HEK293 (cell line): ENCODE measurements around the gene RABIF.

Experiments
- CTCF ChIA-PET: fragments of 350-600 bp; formaldehyde crosslinking; extraction: SDS; loops from one replicate; lab custom pipeline; 2021; ENCODE audit warnings: antibody characterized with exemption; lab: Yijun Ruan, JAX
- POLR2A ChIA-PET: fragments of 300-600 bp; formaldehyde crosslinking; extraction: SDS; loops from one replicate; lab custom pipeline; 2020; ENCODE audit warnings: antibody characterized with exemption, inconsistent platforms; lab: Yijun Ruan, JAX
- H3K27ac ChIP-seq: fragments of 200-500 bp; sonication (Bioruptor generic); 2 replicates; pipeline ENCODE4 v1.5.1; 2014; ENCODE audit warnings: low read depth, low read length, control low read depth, inconsistent platforms; ENCODE audit errors: extremely low read depth
- H3K36me3 ChIP-seq, 2 experiments: fragments of 200-500 bp in 1 of 2; sonication (Bioruptor generic) in 1 of 2; 1 replicate in 1 of 2; 2 replicates in 1 of 2; pipeline ENCODE4 v1.5.1; 2014 to 2017; ENCODE audit warnings: inconsistent platforms in 2 of 2, low read length in 2 of 2; ENCODE audit not compliant: control insufficient read depth in 2 of 2, insufficient read depth in 1 of 2
- H3K4me1 ChIP-seq: fragments of 200-500 bp; sonication (Bioruptor generic); 2 replicates; pipeline ENCODE4 v1.5.1; 2014; ENCODE audit warnings: mild to moderate bottlenecking, low read length, inconsistent platforms; ENCODE audit not compliant: control insufficient read depth, insufficient read depth
- H3K4me3 ChIP-seq: 2 replicates; pipeline ENCODE4 v1.5.1; 2011; ENCODE audit warnings: low read depth, mild to moderate bottlenecking, control low read depth, low read length, moderate library complexity
- H3K9me3 ChIP-seq: fragments of 200-500 bp; sonication (Bioruptor generic); 2 replicates; pipeline ENCODE4 v1.5.1; 2014; ENCODE audit warnings: low read depth, low read length, inconsistent platforms; ENCODE audit not compliant: control insufficient read depth, insufficient read depth
- HOXC10 ChIP-seq: sonication (generic); formaldehyde crosslinking; IDR thresholded peaks from 2 replicates; pipeline ENCODE4 v1.8.1; 2023; ENCODE audit warnings: mild to moderate bottlenecking, missing genetic modification reagents
- KLF1 ChIP-seq: fragments of 450-650 bp; formaldehyde crosslinking; IDR thresholded peaks from 2 replicates; pipeline ENCODE4 v1.5.1; 2016; ENCODE audit warnings: missing biosample characterization, missing genetic modification characterization
- PBX3 ChIP-seq: sonication (generic); formaldehyde crosslinking; IDR thresholded peaks from 2 replicates; pipeline ENCODE4 v1.8.1; 2022; ENCODE audit warnings: mild to moderate bottlenecking, moderate library complexity, missing genetic modification reagents
- REPIN1 ChIP-seq: fragments of 450-650 bp; formaldehyde crosslinking; IDR thresholded peaks from 2 replicates; pipeline ENCODE4 v1.5.1; 2017; ENCODE audit warnings: missing biosample characterization, missing genetic modification characterization, low read depth
- REST ChIP-seq: fragments of 450-650 bp; formaldehyde crosslinking; IDR thresholded peaks from 2 replicates; pipeline ENCODE4 v1.5.1; 2016; ENCODE audit warnings: missing biosample characterization, missing genetic modification characterization
- ZBTB11 ChIP-seq: fragments of 450-650 bp; formaldehyde crosslinking; conservative IDR thresholded peaks from 2 replicates; pipeline ENCODE4 v1.5.1; 2016; ENCODE audit warnings: low read depth, missing biosample characterization, missing genetic modification characterization
- ZFP37 ChIP-seq: fragments of 450-650 bp; formaldehyde crosslinking; IDR thresholded peaks from 2 replicates; pipeline ENCODE4 v1.5.1; 2016; ENCODE audit warnings: missing biosample characterization, missing genetic modification characterization
- ZFP69B ChIP-seq: fragments of 450-650 bp; formaldehyde crosslinking; IDR thresholded peaks from 2 replicates; pipeline ENCODE4 v1.5.1; 2016; ENCODE audit warnings: missing biosample characterization, missing genetic modification characterization
- ZNF121 ChIP-seq: fragments of 450-650 bp; formaldehyde crosslinking; IDR thresholded peaks from 2 replicates; pipeline ENCODE4 v1.5.1; 2016; ENCODE audit warnings: missing biosample characterization, missing genetic modification characterization
- ZNF354C ChIP-seq: fragments of 450-650 bp; formaldehyde crosslinking; IDR thresholded peaks from 2 replicates; pipeline ENCODE4 v1.5.1; 2016; ENCODE audit warnings: missing biosample characterization, missing genetic modification characterization, low read depth, borderline replicate concordance
- ZNF394 ChIP-seq: fragments of 450-650 bp; formaldehyde crosslinking; IDR thresholded peaks from 2 replicates; pipeline ENCODE4 v1.5.1; 2016; ENCODE audit warnings: missing biosample characterization, missing genetic modification characterization, mild to moderate bottlenecking, moderate library complexity, borderline replicate concordance
- ZNF626 ChIP-seq: fragments of 450-650 bp; sonication (Bioruptor Pico); formaldehyde crosslinking; IDR thresholded peaks from 2 replicates; pipeline ENCODE4 v1.5.1; 2018; ENCODE audit warnings: missing biosample characterization, missing genetic modification characterization, inconsistent platforms
- ZNF629 ChIP-seq: fragments of 450-650 bp; formaldehyde crosslinking; IDR thresholded peaks from 2 replicates; pipeline ENCODE4 v1.5.1; 2017; ENCODE audit warnings: missing biosample characterization, missing genetic modification characterization
- ZNF830 ChIP-seq: fragments of 450-650 bp; IDR thresholded peaks from 2 replicates; pipeline ENCODE4 v1.5.0; 2018; ENCODE audit warnings: missing biosample characterization, missing genetic modification characterization, low read depth, mild to moderate bottlenecking, moderate library complexity
- ZSCAN16 ChIP-seq: fragments of 450-650 bp; formaldehyde crosslinking; IDR thresholded peaks from 2 replicates; pipeline ENCODE4 v1.5.1; 2016; ENCODE audit warnings: missing biosample characterization, missing genetic modification characterization

RABIF gene

GRCh38 chr1:202880961-202881460 is 7.9 kb downstream of the RABIF start:
- no peak for TF ChIP-seq PBX3 (CRISPR knock-in tag)
- no peak for TF ChIP-seq ZNF626 (tag by site-specific recombination)
- no peak for TF ChIP-seq ZNF629 (tag by site-specific recombination)
- no peak for TF ChIP-seq ZNF830 (tag by site-specific recombination)
- no peak for TF ChIP-seq REST (tag by site-specific recombination)
- TF ChIP-seq ZNF354C (tag by site-specific recombination), result no peak
- TF ChIP-seq HOXC10 (CRISPR knock-in tag), result no peak
- TF ChIP-seq ZFP69B (tag by site-specific recombination), result no peak
- no peak for TF ChIP-seq ZBTB11 (tag by site-specific recombination)
- TF ChIP-seq ZSCAN16 (tag by site-specific recombination), result no peak
- Histone ChIP-seq H3K27ac (no peak overlapping the region), H3K4me1 (no peaks in the 10 kb centered on the region), H3K4me3 (no peak overlapping the region), H3K9me3 (no peaks in the 10 kb centered on the region), H3K36me3 (peaks cover 4 to 30% of the 10 kb centered on the region in 2 experiments)
- CTCF ChIA-PET, result interaction anchor here (0.6 kb wide), 1 partner anchor 28 kb away, joined by 3 read pairs; no protein-coding TSS in a partner anchor
- POLR2A ChIA-PET, result no interaction called here

- no peaks in the 10 kb centered on the region for H3K4me1 ChIP-seq
- H3K4me3 ChIP-seq, result no peak overlapping the region
- H3K9me3 ChIP-seq, result no peaks in the 10 kb centered on the region
- no peak overlapping the region for H3K27ac ChIP-seq
- peaks cover 4 to 30% of the 10 kb centered on the region in 2 experiments for H3K36me3 ChIP-seq
- TF ChIP-seq KLF1 (tag by site-specific recombination) (peak; percentile 26; the same call in 1 of the 2 replicates), ZNF394 (tag by site-specific recombination) (no peak)
- ChIA-PET CTCF (no interaction called here), POLR2A (interaction anchor here (1.1 to 1.9 kb wide), 2 partner anchors 19 to 75 kb away, joined by 3 to 7 read pairs; no protein-coding TSS in a partner anchor)
Observed at GRCh38 chr1:202880062-202880461, 8.9 kb downstream of the RABIF start.

GRCh38 chr1:202879128-202879527 is 9.8 kb downstream of the RABIF start:
- H3K36me3 ChIP-seq, result peaks cover 4 to 26% of the 10 kb centered on the region in 2 experiments
- CTCF ChIA-PET, result no interaction called here
- no peak overlapping the region for H3K4me3 ChIP-seq
- H3K27ac ChIP-seq, result no peak overlapping the region
- POLR2A ChIA-PET, result interaction anchor here (1.1 to 1.9 kb wide), 3 partner anchors 18 to 76 kb away, joined by 3 to 7 read pairs (median 3); no protein-coding TSS in a partner anchor
- no peaks in the 10 kb centered on the region for H3K9me3 ChIP-seq
- no peaks in the 10 kb centered on the region for H3K4me1 ChIP-seq
- TF ChIP-seq ZFP37 (tag by site-specific recombination) (no peak), ZNF121 (tag by site-specific recombination) (peak; percentile 96), REPIN1 (tag by site-specific recombination) (no peak)
